Panc1 (cell line): ENCODE results near the gene FBXW11. TPM values are rescaled to one million over a fixed set of nuclear protein-coding genes. Genes with fewer than 3 reads are reported as not detected.

ENCODE experiments used
- ATAC-seq: fragments of 200-7000 bp; cut with Tn5 transposase; 2 replicates; pipeline ENCODE4 v1.9.1; 2020; ENCODE audit warnings: mild to moderate bottlenecking, moderate library complexity
- BruUV-seq: library from RNA; stranded (reverse); fragments of 400-500 nt; replicated peaks from 2 replicates; lab custom pipeline; 2021; lab: Mats Ljungman, UMichigan
- CTCF ChIA-PET: fragments of 300-600 bp; sonication (Branson Sonifier 250); formaldehyde crosslinking; loops from one replicate; lab custom pipeline; 2022; ENCODE audit warnings: antibody characterized with exemption; lab: Charles Lee
- POLR2A ChIA-PET: fragments of 300-600 bp; sonication (Branson Sonifier 250); formaldehyde crosslinking; loops from one replicate; lab custom pipeline; 2022; ENCODE audit warnings: antibody characterized with exemption; lab: Charles Lee
- DNase-seq: peaks from one replicate; pipeline ENCODE4 v3.0.0-alpha.2; 2010; ENCODE audit warnings: low read depth, low spot score
- H3K27ac ChIP-seq: 2 replicates; pipeline ENCODE4 v1.5.1; 2011; ENCODE audit warnings: mild to moderate bottlenecking, low read length, inconsistent platforms
- H3K27me3 ChIP-seq: fragments of 200-500 bp; sonication (Bioruptor generic); 2 replicates; pipeline ENCODE4 v1.6.0; 2014; ENCODE audit warnings: low read length, inconsistent platforms; ENCODE audit not compliant: control insufficient read depth, insufficient read depth
- H3K36me3 ChIP-seq: fragments of 200-500 bp; sonication (Bioruptor generic); 2 replicates; pipeline ENCODE4 v1.5.1; 2014; ENCODE audit warnings: inconsistent platforms, mild to moderate bottlenecking, low read length, moderate library complexity; ENCODE audit not compliant: control insufficient read depth, insufficient read depth
- H3K4me1 ChIP-seq: 2 replicates; pipeline ENCODE4 v1.5.1; 2011; ENCODE audit warnings: inconsistent platforms, mild to moderate bottlenecking, low read length, moderate library complexity; ENCODE audit not compliant: control insufficient read depth, insufficient read depth
- H3K4me3 ChIP-seq, 2 experiments: 2 replicates each; pipeline ENCODE4 v1.5.1; 2011 to 2012; ENCODE audit warnings: low read depth in 2 of 2, low read length in 2 of 2, mild to moderate bottlenecking in 2 of 2, inconsistent platforms in 1 of 2, moderate library complexity in 1 of 2
- H3K9me3 ChIP-seq: fragments of 200-500 bp; sonication (Bioruptor generic); 2 replicates; pipeline ENCODE4 v1.5.1; 2014; ENCODE audit warnings: low read depth, mild to moderate bottlenecking, inconsistent platforms, low read length, moderate library complexity; ENCODE audit not compliant: control insufficient read depth, insufficient read depth
- CTCF ChIP-seq: fragments of 450-650 bp; IDR thresholded peaks from 2 replicates; pipeline ENCODE4 v1.5.1; 2017; ENCODE audit warnings: mild to moderate bottlenecking
- POLR2AphosphoS5 ChIP-seq: IDR thresholded peaks from 2 replicates; pipeline ENCODE4 v1.6.1; 2012; ENCODE audit warnings: mild to moderate bottlenecking, low read depth, low read length, moderate library complexity
- REST ChIP-seq, 2 experiments: IDR thresholded peaks; 2 replicates each; pipeline ENCODE4 v1.6.1; 2011 to 2012; ENCODE audit warnings: low read depth in 2 of 2, control low read depth in 1 of 2, low read length in 1 of 2, mild to moderate bottlenecking in 1 of 2, moderate library complexity in 1 of 2; ENCODE audit not compliant: insufficient read depth in 1 of 2
- SIN3A ChIP-seq: IDR thresholded peaks from 2 replicates; pipeline ENCODE4 v1.6.1; 2012; ENCODE audit warnings: low read depth, mild to moderate bottlenecking, low read length, moderate library complexity, borderline replicate concordance; ENCODE audit not compliant: insufficient read depth
- TCF7L2 ChIP-seq: IDR thresholded peaks from 2 replicates; pipeline ENCODE4 v1.6.1; 2011; ENCODE audit warnings: mild to moderate bottlenecking, low read depth, low read length, inconsistent platforms
- in situ Hi-C: cut with HindIII; loops from 2 replicates; pipeline ENCODE4 v1.10.0; 2016; ENCODE audit warnings: low sequenced_read_pairs, low pct_unique_long_range_greater_than_20kb
- intact Hi-C: fragments of 100-400 bp; cut with micrococcal nuclease; formaldehyde crosslinking; loops from one replicate; pipeline ENCODE4 v1.10.0; 2022; ENCODE audit not compliant: unreplicated experiment
- total RNA-seq: library from RNA; stranded (reverse); gene quantifications from one replicate; pipeline ENCODE4 v1.2.1, GENCODE V29; 2021; ENCODE audit not compliant: unreplicated experiment

The FBXW11 gene
- total RNA-seq, 1 experiment from 2014 or later = 111 TPM

DNA sequence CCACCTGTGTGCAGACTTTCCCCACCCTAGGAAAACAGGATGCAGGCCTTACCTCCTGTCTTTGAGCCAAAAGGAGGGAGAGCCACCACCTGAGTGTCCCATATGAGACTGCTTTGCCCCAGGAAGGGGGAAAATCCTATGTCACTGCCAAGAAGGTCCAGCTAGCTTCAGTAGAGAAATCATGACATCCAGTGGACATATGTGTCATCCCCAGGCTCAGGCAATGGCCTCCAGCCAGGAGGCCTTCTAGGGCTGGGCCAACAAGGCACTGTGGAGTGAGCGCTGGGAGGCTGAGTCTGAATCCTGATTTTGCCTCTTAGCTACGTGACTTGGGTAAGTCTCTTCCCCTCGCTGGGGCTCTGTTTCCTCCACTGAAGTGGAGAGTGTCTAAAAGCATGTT is 160.6 kb downstream of the FBXW11 start:
- H3K27me3 ChIP-seq = no peaks in the 10 kb centered on the region
- no peak overlapping the region for H3K4me3 ChIP-seq
- DNase-seq (no peak), ATAC-seq (peak; percentile 53)
- intact Hi-C loops = no loop called here
- no peak overlapping the region for H3K27ac ChIP-seq
- POLR2A ChIA-PET = no interaction called here
- no peaks in the 10 kb centered on the region for H3K9me3 ChIP-seq
- TF ChIP-seq TCF7L2 (no peak), CTCF (no peak), SIN3A (no peak), POLR2AphosphoS5 (no peak), REST (IDR thresholded peaks at IDR 0.05; ENCODE audit: insufficient read depth in 1 of 2, low read depth in 2 of 2, low read length in 1 of 2) (no peak)
- in situ Hi-C loops = no loop called here
- CTCF ChIA-PET = no interaction called here
- no TSS peak for BruUV-seq
- H3K36me3 ChIP-seq = no peaks in the 10 kb centered on the region
- no peaks in the 10 kb centered on the region for H3K4me1 ChIP-seq

- Histone ChIP-seq H3K4me1 (no peaks in the 10 kb centered on the region), H3K36me3 (no peaks in the 10 kb centered on the region), H3K4me3 (no peak overlapping the region), H3K27me3 (no peaks in the 10 kb centered on the region), H3K27ac (no peak overlapping the region), H3K9me3 (no peaks in the 10 kb centered on the region)
- ChIA-PET POLR2A (no interaction called here), CTCF (no interaction called here)
- in situ Hi-C loops = no loop called here
- BruUV-seq = no TSS peak
- ATAC-seq = no peak
- TF ChIP-seq POLR2AphosphoS5 = no peak
- no peak for TF ChIP-seq REST (IDR thresholded peaks at IDR 0.05; ENCODE audit: insufficient read depth in 1 of 2, low read depth in 2 of 2, low read length in 1 of 2)
- no peak for TF ChIP-seq SIN3A
- no peak for TF ChIP-seq TCF7L2
- no peak for TF ChIP-seq CTCF
- intact Hi-C loops = no loop called here
- DNase-seq = no peak
These were observed 161.3 kb downstream of the FBXW11 start for GRCh38 chr5:171845040-171845630.
